ENCODE results near the gene FOCAD.
A peak's percentile ranks its signal among the peaks of the same experiment; 100 is the strongest.

The FOCAD gene

GRCh38 chr9:20681467-20681866, 2.6 kb upstream of the FOCAD start:
- DNase-seq (ENCODE audit: extremely low read depth, low read depth): no peak
- no peak for TF ChIP-seq CTCF (IDR thresholded peaks at IDR 0.05; ENCODE audit: low read depth, low read length)

- peak; percentile 44 for DNase-seq (ENCODE audit: extremely low read depth, low read depth)
- no peak for TF ChIP-seq CTCF (IDR thresholded peaks at IDR 0.05; ENCODE audit: low read depth, low read length)
Observed at GRCh38 chr9:20683351-20684034, 566 bp upstream of the FOCAD start.

- no peak for TF ChIP-seq CTCF (IDR thresholded peaks at IDR 0.05; ENCODE audit: low read depth, low read length)
- DNase-seq (ENCODE audit: extremely low read depth, low read depth): peak; percentile 18
Observed at GRCh38 chr9:20684875-20685696, 1.0 kb downstream of the FOCAD start.

GRCh38 chr9:20685769-20686168, 1.7 kb downstream of the FOCAD start:
- no peak for TF ChIP-seq CTCF (IDR thresholded peaks at IDR 0.05; ENCODE audit: low read depth, low read length)

GRCh38 chr9:20689833-20690232, 5.8 kb downstream of the FOCAD start:
- DNase-seq (ENCODE audit: extremely low read depth, low read depth): no peak
- no peak for TF ChIP-seq CTCF (IDR thresholded peaks at IDR 0.05; ENCODE audit: low read depth, low read length)

More at GRCh38 chr9:20685769-20686168, 1.7 kb downstream of the FOCAD start:
- DNase-seq (ENCODE audit: extremely low read depth, low read depth): no peak

GRCh38 chr9:20692554-20692953, 8.5 kb downstream of the FOCAD start:
- no peak for TF ChIP-seq CTCF (IDR thresholded peaks at IDR 0.05; ENCODE audit: low read depth, low read length)
- DNase-seq (ENCODE audit: extremely low read depth, low read depth): no peak

GRCh38 chr9:20693068-20693467, 9.0 kb downstream of the FOCAD start:
- DNase-seq (ENCODE audit: extremely low read depth, low read depth): no peak
- no peak for TF ChIP-seq CTCF (IDR thresholded peaks at IDR 0.05; ENCODE audit: low read depth, low read length)
